AG04449 (cell line): ENCODE measurements around the gene MAN1A1.

Experiments
- CTCF ChIA-PET: fragments of 350-600 bp; formaldehyde crosslinking; extraction: SDS; loops from one replicate; lab custom pipeline; 2021; ENCODE audit warnings: antibody characterized with exemption; lab: Yijun Ruan, JAX
- POLR2A ChIA-PET: fragments of 400-600, 350-600 bp; formaldehyde crosslinking; extraction: SDS; loops from one replicate; lab custom pipeline; 2020; ENCODE audit warnings: antibody characterized with exemption, inconsistent platforms; lab: Yijun Ruan, JAX
- DNase-seq: peaks from one replicate; pipeline ENCODE4 v3.0.0-alpha.2; 2010; ENCODE audit warnings: low read depth, low spot score
- H3K4me3 ChIP-seq: 2 replicates; pipeline ENCODE4 v1.5.1; 2011; ENCODE audit warnings: low read depth, mild to moderate bottlenecking, control low read depth, low read length
- TF ChIP-seq, protein P1 (sequence below): IDR thresholded peaks from one replicate; pipeline ENCODE4 v1.5.1; 2011; ENCODE audit warnings: mild to moderate bottlenecking, moderate library complexity, low read length, control low read depth, inconsistent platforms; ENCODE audit not compliant: insufficient read depth; ENCODE audit errors: missing control alignments

MAN1A1 gene

GRCh38 chr6:119330520-119331113 lies 18.9 kb downstream of the MAN1A1 start:
- ChIA-PET POLR2A (no interaction called here), CTCF (no interaction called here)
- TF ChIP-seq, protein P1, sequence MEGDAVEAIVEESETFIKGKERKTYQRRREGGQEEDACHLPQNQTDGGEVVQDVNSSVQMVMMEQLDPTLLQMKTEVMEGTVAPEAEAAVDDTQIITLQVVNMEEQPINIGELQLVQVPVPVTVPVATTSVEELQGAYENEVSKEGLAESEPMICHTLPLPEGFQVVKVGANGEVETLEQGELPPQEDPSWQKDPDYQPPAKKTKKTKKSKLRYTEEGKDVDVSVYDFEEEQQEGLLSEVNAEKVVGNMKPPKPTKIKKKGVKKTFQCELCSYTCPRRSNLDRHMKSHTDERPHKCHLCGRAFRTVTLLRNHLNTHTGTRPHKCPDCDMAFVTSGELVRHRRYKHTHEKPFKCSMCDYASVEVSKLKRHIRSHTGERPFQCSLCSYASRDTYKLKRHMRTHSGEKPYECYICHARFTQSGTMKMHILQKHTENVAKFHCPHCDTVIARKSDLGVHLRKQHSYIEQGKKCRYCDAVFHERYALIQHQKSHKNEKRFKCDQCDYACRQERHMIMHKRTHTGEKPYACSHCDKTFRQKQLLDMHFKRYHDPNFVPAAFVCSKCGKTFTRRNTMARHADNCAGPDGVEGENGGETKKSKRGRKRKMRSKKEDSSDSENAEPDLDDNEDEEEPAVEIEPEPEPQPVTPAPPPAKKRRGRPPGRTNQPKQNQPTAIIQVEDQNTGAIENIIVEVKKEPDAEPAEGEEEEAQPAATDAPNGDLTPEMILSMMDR: no peak
- no peak for DNase-seq
- H3K4me3 ChIP-seq: no peak overlapping the region

DNA sequence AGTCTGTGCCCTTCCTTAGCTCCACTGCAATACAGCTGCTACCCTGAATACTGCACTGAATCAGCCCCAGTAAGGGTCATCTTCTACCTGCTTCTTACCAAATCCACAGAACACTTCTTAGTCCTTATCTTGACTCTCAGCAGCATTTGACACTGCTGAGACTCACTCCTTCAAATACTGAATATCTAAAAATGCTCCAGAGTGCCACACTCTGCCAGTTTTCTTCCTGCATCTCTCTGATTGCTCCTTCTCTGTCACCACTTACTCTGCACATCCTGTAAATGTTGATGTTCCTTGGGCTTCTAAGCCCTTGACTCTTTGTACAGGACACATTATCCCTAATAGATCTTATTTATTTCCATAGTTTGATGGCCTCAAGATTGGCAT lies 19.8 kb downstream of the MAN1A1 start:
- TF ChIP-seq, protein P1: no peak
- ChIA-PET POLR2A (no interaction called here), CTCF (no interaction called here)
- no peak for DNase-seq
- H3K4me3 ChIP-seq: no peak overlapping the region

DNA sequence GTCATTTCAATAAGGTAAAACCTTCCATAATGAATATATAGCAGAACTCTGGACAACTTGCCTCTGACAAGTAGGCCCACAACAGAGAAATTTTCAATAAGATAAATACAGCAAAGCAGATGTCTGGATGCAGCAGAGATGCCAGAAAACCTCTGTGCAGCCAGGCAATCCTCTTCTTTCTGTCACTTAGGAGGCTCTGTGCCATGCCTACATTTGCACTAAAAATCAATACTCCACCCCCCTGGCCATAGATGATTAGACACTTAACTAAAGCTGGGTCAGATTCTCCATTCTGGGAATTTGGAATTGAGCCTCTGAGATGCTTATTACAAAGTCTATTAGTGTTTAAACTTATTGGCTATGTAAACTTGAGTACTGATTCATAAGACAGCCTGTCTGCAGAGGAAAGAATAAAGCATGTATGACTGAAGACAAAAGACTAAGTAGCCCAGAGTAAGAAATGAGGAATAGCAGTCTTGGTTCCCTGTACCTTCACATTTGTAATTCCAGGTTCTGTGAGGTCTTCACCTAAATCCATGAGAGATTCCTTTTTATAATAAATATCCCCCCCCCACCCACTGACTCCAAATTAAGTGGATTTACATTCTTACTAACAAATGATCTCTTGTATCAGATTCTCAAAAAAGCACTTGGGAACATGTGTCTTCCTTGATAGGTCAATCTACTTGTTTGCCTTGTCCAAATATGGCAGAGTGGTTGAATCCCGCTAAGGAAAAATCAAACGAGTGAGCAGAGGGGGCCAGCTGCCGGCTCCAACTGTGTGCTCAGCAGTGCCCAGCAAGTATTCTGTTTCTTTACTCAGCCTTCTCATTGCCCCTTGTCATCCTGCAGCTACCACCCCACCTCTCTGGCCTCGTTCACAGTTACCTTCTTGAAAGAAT lies 20.4 kb downstream of the MAN1A1 start:
- H3K4me3 ChIP-seq: no peak overlapping the region
- TF ChIP-seq, protein P1: no peak
- DNase-seq: no peak
- POLR2A ChIA-PET: no interaction called here
- CTCF ChIA-PET: no interaction called here

GRCh38 chr6:119328254-119328653 lies 21.3 kb downstream of the MAN1A1 start:
- TF ChIP-seq, protein P1: no peak
- POLR2A ChIA-PET: no interaction called here
- CTCF ChIA-PET: interaction anchor here (1.0 kb wide), 1 partner anchor 24 kb away, joined by 4 read pairs; no protein-coding TSS in a partner anchor
- DNase-seq: no peak
- no peak overlapping the region for H3K4me3 ChIP-seq

GRCh38 chr6:119327810-119328209 lies 21.8 kb downstream of the MAN1A1 start:
- ChIA-PET CTCF (interaction anchor here (1.0 kb wide), 1 partner anchor 23 kb away, joined by 4 read pairs; no protein-coding TSS in a partner anchor), POLR2A (no interaction called here)
- TF ChIP-seq, protein P1: no peak
- no peak for DNase-seq
- H3K4me3 ChIP-seq: no peak overlapping the region
